ENCODE measurements around the gene DPP10. TPM values are rescaled to one million over a fixed set of nuclear protein-coding genes. Genes with fewer than 3 reads are reported as not detected.

Gene DPP10
- total and polyA plus RNA-seq, 4 donors, result 0.04 to 4.1 (median 0.48) TPM

GRCh38 chr2:114754907-114755563 lies 312.6 kb downstream of the DPP10 start:
- no peak overlapping the region for H3K4me3 ChIP-seq (ENCODE audit: low read depth in 1 of 3, low read length in 3 of 3)
- H3K27ac ChIP-seq (ENCODE audit: low read depth in 1 of 2, low read length in 2 of 2), result no peak overlapping the region
- no peak for DNase-seq (ENCODE audit: low spot score)
- H3K9me3 ChIP-seq (ENCODE audit: control insufficient read depth in 4 of 4, low read length in 3 of 4), result no peaks in the 10 kb centered on the region
- TF ChIP-seq FOXA2 (IDR thresholded peaks at IDR 0.05), result no peak
- no peak for TF ChIP-seq GABPA (IDR thresholded peaks at IDR 0.05 in 1 of 2, conservative IDR thresholded peaks at IDR 0.05 in 1 of 2)
- no peak for TF ChIP-seq SP1 (IDR thresholded peaks at IDR 0.05)
- TF ChIP-seq MAX (IDR thresholded peaks at IDR 0.05), result no peak
- no peak for TF ChIP-seq FOXA1 (IDR thresholded peaks at IDR 0.05)
- no peak for TF ChIP-seq HNF4G (IDR thresholded peaks at IDR 0.05)
- no peak for TF ChIP-seq NR2F2 (IDR thresholded peaks at IDR 0.05)
- TF ChIP-seq HNF4A (conservative IDR thresholded peaks at IDR 0.05), result no peak
- TF ChIP-seq JUND (IDR thresholded peaks at IDR 0.05), result no peak
- no peak for TF ChIP-seq TAF1 (conservative IDR thresholded peaks at IDR 0.05)
- no peak for TF ChIP-seq YY1 (IDR thresholded peaks at IDR 0.05)
- TF ChIP-seq ZBTB33 (IDR thresholded peaks at IDR 0.05), result no peak
- TF ChIP-seq RXRA (IDR thresholded peaks at IDR 0.05), result no peak
- TF ChIP-seq ATF3 (IDR thresholded peaks at IDR 0.05), result no peak
- no peak for TF ChIP-seq EGR1 (IDR thresholded peaks at IDR 0.05; ENCODE audit: low read depth in 2 of 2)
- no peak for TF ChIP-seq REST (IDR thresholded peaks at IDR 0.05)
- no peak for TF ChIP-seq RAD21 (IDR thresholded peaks at IDR 0.05)
- no peak for TF ChIP-seq CTCF (IDR thresholded peaks at IDR 0.05; ENCODE audit: low read depth, low read length, missing input control)
- H3K36me3 ChIP-seq (ENCODE audit: control insufficient read depth in 4 of 4, insufficient read depth in 3 of 4, low read depth in 1 of 4, low read length in 3 of 4), result no peaks in the 10 kb centered on the region
- no peaks in the 10 kb centered on the region for H3K27me3 ChIP-seq (ENCODE audit: control insufficient read depth in 4 of 4, insufficient read depth in 4 of 4, low read length in 3 of 4)
- H3K4me1 ChIP-seq (ENCODE audit: control insufficient read depth in 4 of 4, insufficient read depth in 4 of 4, low read length in 3 of 4), result no peaks in the 10 kb centered on the region
- no peak overlapping the region for H3K9ac ChIP-seq (ENCODE audit: low read depth in 1 of 2, low read length in 2 of 2)
- 66% methylated on average over 3 of the region's 3 CpGs for WGBS

Data from liver (tissue), 9 donors.